Adrenal gland (tissue), 5 donors: Measurements from ENCODE around the gene DNAH17.

Experiments
- CTCF ChIP-seq, 6 experiments: fragments of 450-650 bp in 4 of 6; fragments of 200-600 bp in 2 of 6; sonication (generic) in 1 of 6; IDR thresholded peaks; 1 replicate in 5 of 6; 2 replicates in 1 of 6; pipeline versions ENCODE4 v1.5.1 to v1.8.0; 2016 to 2021; ENCODE audit warnings: antibody characterized with exemption in 6 of 6, mild to moderate bottlenecking in 2 of 6, moderate library complexity in 1 of 6
- POLR2A ChIP-seq, 2 donors: fragments of 450-650 bp; IDR thresholded peaks; one replicate each; pipeline ENCODE4 v1.6.1; 2017; ENCODE audit warnings: antibody characterized with exemption in 2 of 2, mild to moderate bottlenecking in 2 of 2, moderate library complexity in 1 of 2
- donor health status: DM: no; HTN: no; CAD: no.

- TF ChIP-seq CTCF (IDR thresholded peaks at IDR 0.05) (no peak), POLR2A (IDR thresholded peaks at IDR 0.05) (no peak)
These were observed 7.9 kb upstream of the DNAH17 start for GRCh38 chr17:78585006-78585630.
